ENCODE results near the gene TAOK2.

The TAOK2 gene

DNA sequence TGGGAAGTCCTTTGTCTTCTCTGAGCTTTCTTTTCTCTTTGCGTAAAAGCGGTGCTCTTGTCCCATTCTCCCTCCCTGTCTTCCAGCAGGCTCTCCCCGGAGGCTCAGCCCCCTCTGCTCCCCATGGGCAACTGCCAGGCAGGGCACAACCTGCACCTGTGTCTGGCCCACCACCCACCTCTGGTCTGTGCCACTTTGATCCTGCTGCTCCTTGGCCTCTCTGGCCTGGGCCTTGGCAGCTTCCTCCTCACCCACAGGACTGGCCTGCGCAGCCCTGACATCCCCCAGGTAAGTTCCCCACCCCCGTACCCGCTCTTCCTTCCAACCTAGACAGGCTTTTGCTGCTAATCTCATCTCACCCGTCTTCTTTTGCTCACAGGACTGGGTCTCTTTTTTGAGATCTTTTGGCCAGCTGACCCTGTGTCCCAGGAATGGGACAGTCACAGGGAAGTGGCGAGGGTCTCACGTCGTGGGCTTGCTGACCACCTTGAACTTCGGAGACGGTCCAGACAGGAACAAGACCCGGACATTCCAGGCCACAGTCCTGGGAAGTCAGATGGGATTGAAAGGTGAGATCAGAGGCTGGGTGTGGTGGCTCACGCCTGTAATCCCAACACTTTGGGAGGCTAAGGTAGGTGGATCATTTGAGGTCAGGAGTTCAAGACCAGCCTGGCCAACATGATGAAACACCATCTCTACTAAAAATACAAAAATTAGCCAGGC lies 10.5 kb upstream of the TAOK2 start:
- DNase-seq = no peak

DNA sequence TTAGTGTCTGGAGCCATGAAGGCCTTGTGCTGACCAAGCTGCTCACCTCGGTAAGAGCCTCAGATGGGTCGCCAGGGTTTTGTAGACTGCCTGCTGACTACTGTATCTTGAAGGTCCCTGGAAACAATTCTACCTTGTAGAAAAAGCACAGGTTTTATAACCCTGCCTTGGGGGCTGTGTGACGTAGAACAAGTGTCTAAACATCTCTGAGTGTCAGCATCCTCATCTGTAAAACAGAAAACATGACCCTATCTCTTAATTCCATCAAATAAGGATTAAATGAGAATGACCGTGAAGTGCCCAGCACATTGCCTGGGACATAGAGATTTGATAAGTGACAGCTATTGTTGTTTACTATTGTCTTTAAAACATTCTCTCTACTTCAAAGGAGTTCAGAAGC lies 5.5 kb upstream of the TAOK2 start:
- DNase-seq = no peak

DNA sequence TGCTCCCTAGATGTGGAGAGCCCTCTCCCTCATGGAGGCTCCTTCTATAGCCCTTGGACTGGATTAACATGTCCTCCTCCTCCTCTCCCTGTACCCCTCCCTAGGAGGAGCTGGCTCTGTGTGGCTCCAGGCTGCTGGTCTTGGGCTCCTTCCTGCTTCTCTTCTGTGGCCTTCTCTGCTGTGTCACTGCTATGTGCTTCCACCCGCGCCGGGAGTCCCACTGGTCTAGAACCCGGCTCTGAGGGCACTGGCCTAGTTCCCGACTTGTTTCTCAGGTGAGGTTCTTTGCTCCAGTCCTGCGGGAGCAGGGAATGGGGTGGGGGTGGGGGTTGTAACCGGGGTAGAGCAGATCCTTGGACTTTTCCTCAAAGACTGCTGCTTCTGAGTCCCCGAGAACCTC lies 2.4 kb upstream of the TAOK2 start:
- no peak for DNase-seq

DNA sequence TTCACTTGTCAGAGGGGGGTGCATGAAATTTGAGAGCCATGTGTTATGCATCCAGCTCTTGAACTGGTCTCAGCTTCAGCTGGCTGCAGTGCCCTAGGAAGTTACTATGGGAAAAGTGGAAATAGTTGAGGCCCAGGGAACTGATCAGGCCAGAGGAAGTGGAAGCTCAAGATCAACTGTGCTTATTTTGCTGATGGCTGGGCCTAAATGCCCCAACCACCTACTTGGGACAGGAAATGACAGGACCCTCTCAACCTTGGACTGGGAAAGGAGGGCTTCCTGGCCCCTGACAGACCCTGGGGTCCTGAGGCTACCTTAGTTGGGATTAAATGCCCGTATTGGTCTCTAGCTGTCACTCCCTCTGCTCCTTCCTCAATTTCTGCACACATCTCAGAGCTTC lies 1.2 kb upstream of the TAOK2 start:
- no peak for DNase-seq

DNA sequence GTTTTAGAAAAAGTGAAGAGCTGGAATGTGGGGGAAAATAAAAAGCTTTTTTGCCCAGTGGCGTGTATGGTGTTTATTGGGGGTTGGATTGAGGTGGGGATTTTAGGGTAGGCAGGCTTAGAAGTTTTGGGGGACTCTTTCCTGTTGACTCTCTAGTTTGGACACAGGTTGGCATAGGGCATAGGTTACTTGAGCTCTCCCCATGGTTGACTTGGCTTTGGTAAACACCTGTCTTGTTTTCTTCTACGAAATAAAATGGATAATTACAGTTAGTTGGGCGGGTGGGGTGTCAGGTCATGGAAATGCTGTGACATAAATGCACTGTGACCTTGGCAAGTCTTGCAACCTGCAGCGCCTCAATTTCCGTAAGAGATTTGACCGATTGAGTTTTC lies 680 bp upstream of the TAOK2 start:
- no peak for DNase-seq

DNA sequence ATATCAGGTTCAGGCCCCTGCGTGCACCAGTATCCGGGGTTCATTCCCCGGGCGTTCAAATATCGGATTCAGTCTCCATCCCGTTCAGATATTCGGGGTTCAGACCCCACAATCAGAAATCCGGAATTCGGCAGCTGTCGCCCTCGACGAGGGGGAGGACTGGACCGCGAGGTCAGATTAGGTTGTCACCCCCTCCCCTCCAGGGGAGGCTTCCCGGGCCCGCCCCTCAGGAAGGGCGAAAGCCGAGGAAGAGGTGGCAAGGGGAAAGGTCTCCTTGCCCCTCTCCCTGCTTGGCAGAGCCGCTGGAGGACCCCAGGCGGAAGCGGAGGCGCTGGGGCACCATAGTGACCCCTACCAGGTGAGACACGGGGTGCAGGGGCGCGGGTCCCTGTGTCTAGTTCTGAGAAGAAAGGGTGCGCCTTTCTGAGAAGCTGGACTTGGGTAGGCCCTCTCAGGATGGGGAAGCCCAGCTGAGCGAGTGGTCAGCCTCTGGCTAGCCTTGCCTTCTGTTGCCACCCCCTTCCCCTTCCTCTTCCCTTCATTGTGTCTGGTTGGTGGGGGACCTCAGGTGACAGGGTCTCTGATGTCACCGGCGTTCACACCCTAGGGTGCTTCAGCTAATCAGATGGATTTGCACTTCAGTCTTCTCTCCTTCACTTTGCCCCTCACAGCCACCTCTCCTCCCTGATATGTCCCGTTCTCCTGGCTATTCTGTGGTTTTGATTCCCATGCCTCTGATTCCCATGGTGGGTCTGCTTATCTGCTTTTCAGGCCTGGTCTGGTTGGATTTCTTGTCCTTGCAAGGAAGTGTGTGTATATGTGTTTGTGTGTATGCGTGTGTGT lies 844 bp downstream of the TAOK2 start:
- no peak for DNase-seq

DNA sequence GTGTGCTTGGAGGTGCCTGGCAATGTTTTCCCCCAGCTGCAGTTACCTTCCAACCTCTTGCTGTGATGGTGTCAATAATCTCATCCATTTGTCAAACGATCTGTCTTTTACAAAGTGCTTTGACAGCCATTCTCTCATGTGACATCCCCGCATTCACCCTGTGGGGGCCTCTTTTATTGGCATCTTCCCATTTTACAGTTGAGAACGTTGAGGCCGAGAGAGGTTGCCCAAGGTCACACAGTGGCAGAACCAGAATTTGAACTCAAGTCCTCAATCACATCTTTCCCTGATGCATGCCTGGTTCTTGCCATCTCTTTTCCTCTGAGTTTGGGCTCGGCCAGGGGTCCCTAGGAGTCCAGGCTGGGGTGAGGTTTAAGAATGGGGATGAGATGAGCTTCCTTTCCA lies 1.5 kb downstream of the TAOK2 start:
- DNase-seq = no peak

DNA sequence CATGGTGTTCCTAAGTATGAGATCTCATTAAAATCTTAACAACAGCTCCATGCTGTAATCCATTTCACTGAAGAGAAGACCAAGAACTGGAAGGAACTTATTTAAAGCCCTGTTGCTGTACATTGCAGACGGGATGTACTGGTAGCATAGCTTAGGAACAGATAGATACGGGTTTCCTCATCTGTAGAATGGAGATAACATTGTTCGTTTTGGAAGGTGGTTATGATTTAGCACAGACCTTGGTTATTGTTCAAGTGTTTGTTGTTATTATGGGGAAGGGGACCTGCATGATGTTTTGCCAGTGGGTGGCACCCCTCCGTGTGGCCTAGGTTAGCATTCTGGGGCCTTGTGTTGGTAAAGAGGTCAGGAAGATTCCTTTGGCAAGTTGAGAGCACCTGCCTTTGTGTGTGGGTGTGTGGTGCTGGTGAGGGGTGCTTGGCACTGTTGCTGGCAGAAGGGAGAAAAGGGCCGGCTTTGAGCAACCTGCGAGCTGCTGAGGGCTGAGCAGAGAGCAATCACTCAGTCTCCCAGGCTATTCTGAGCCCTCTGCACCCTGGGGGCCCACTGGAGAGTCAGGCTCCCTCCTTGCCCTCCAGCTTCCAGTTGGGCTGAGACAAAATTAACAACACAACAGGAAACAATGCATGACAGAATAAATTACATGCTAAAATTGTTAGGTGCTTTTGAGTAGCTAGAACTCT lies 2.3 kb downstream of the TAOK2 start:
- DNase-seq = no peak

DNA sequence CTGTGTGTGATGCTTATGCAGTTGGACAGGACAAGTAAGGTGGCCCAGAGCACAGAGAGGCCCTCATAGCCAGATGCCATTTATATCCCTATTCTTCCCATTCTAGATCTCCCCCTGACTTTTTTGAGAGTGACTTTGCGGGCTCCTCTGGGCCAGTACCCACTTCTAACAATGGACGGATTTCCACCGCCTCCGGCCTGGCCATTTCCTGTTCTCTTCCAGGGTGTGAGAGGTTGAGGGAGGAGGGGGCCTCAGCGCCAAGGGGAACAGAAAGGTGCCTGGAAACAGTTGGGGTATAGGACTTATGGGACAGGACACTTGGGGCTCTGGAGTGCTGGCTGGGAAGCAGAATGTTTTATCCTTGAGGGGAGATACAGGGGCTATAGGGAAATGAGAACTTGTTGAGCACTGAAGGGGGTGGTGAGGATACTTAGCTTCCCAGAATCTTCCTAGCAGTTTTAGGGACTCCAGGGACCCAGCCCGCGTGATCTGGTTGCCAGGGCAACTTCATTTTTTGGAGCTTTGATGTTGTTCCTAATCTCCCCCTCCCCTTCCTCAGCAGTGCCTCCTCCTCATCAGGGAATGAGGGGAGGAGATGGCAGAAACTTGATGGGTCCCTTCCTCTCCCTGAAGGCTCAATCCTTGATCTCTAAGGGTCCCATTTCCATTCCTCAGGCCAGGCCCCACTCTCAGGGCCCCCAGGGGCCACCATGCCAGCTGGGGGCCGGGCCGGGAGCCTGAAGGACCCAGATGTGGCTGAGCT lies 3.6 kb downstream of the TAOK2 start:
- no peak for DNase-seq

DNA sequence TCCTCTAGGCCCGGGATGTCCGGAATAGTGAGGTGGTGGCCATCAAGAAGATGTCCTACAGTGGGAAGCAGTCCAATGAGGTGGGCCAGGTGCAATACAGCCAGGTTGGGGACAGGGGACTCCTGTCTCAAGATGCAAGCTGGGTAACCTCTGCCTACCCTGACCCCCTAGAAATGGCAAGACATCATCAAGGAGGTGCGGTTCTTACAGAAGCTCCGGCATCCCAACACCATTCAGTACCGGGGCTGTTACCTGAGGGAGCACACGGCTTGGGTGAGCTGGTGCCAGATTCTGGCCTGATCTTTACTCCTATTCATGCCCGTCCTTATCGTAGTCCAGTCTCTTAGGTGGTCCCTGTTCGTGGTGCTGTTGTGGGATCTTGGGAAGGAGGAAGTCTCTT lies 4.4 kb downstream of the TAOK2 start:
- no peak for DNase-seq

DNA sequence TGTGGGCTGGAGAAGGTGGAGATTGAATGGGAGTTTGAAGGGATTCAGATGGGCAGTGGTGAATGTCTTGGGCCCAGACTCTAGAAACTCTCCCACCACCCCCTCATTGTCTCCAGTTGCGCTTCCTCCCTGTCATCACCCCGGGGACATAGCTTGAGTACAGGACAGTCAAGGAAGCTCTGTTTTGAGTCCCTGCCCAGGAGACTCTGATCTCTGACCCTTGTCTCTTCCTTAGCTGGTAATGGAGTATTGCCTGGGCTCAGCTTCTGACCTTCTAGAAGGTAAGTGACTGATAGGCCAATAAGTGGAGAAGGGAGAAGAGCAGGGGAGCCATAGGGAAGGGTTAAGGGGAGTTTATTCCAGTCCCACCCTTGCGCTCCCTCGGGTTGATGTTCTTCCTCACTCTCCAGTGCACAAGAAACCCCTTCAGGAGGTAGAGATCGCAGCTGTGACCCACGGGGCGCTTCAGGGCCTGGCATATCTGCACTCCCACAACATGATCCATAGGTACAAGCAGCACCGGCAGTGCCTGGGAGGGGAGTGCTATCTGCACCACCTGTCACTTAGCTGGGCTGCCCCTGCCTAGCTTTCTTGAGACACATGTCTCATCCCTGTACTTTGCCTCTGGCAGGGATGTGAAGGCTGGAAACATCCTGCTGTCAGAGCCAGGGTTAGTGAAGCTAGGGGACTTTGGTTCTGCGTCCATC lies 5.0 kb downstream of the TAOK2 start:
- no peak for DNase-seq

DNA sequence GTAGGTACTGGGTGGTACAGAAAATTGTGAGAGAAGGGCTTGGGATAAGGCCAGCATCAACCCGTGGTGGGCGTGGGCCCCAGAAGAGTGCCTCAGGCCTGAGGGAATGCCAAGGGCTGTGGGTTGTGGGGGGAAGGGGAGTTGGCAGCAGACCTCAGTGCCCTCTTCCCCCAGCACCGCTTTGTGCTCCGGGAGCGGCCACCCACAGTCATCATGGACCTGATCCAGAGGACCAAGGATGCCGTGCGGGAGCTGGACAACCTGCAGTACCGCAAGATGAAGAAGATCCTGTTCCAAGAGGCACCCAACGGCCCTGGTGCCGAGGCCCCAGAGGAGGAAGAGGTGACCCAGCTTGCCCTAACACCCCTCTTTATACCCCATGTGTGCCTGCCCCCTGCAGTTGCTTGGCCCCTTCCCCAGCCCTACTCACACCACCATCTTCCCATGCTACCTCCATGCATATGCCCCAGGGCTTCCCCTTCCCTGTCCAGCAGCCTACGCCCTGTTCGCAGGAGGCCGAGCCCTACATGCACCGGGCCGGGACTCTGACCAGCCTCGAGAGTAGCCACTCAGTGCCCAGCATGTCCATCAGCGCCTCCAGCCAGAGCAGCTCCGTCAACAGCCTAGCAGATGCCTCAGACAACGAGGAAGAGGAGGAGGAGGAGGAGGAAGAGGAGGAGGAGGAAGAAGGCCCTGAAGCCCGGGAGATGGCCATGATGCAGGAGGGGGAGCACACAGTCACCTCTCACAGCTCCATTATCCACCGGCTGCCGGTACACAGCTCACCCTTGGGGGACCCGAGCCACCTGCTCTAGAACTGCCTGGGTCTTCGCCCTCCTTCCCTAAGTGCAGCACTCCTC lies 9.1 kb downstream of the TAOK2 start:
- DNase-seq = no peak

DNA sequence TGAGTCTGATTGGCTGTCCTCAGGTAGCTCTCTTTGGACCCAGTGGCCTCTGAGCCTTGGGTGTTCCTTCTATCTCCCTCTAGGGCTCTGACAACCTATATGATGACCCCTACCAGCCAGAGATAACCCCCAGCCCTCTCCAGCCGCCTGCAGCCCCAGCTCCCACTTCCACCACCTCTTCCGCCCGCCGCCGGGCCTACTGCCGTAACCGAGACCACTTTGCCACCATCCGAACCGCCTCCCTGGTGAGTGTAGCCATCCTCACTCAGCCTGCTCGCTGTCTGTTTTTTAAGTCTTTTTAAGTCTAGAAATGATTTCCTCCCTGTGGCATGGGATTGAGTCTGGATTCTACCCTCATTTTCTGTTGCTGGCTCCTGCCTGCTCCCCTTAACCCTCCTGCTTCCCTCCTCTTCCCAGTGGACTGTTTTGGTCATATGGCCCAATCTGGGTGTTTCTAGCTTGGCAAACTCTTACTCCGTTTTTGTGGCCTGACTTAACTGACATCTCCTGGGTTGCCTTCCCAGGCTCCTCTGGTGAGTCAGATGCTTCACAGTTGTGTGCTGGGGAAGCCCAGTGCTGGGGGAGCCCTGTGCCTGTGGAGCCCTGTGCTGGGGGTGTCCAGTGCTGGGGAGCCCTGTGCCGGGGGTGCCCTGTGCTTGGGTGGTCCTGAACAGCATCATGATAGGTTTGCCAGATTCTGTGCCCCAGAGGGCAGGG lies 9.9 kb downstream of the TAOK2 start:
- DNase-seq = no peak

DNA sequence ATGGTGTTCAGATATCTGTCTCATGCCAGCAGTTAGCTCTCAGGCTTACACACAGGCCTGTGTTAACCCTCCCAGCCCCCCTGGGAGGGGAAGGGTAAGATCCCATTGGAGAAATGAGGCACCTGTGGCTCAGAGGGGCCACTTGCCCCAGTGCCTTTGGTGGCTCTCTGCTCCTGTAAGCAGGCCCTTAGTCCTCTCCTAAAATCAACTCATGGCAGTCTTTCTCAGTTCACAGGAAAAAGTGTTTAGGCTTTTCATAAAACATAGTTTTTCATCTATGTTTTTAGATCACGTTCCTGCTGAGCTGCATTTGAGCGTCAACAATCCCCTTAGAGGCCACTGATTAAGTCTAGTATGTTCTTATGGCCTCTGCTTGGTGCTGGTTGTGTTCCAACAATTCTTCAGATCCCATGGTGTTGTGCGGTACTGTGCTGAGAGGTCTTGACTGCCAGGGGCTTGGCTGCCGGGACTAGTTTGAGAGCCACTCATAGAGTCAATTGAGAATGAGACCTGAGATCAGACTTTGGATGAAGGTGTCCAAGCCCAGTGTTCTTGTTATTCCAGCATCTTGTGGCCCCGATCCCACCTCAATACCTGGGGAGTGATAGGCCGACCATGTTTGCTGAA lies 10.6 kb downstream of the TAOK2 start:
- DNase-seq = no peak

DNA sequence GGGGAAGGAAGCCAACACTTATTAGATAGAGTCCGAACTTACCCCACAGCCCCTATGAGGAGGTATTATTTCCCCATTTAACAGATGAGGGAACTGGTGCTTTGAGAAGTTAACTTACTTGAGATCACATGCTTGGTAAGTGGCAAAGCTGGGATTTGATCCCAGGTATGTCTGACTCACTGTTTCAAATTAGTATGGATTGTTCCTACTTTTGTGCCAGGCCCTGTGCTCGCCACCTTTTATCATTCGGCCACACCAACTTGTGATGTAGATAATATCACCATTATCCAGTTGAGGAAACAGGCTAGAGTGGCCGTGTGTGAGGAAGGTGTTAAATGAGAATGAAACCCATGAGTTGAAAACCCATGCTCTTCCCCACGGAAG lies 11.1 kb downstream of the TAOK2 start:
- no peak for DNase-seq

DNA sequence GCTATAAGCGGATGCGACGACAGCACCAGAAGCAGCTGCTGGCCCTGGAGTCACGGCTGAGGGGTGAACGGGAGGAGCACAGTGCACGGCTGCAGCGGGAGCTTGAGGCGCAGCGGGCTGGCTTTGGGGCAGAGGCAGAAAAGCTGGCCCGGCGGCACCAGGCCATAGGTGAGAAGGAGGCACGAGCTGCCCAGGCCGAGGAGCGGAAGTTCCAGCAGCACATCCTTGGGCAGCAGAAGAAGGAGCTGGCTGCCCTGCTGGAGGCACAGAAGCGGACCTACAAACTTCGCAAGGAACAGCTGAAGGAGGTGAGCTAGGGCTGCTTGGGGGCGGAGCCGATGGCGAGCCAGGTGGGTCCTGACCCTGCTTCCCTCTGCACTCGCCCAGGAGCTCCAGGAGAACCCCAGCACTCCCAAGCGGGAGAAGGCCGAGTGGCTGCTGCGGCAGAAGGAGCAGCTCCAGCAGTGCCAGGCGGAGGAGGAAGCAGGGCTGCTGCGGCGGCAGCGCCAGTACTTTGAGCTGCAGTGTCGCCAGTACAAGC lies 11.7 kb downstream of the TAOK2 start:
- no peak for DNase-seq

DNA sequence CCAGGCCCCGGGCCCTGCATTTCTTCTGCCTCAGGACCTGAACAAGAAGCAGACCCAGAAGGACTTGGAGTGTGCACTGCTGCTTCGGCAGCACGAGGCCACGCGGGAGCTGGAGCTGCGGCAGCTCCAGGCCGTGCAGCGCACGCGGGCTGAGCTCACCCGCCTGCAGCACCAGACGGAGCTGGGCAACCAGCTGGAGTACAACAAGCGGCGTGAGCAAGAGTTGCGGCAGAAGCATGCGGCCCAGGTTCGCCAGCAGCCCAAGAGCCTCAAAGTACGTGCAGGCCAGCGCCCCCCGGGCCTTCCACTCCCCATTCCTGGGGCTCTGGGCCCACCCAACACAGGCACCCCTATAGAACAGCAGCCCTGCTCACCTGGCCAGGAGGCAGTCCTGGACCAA lies 12.6 kb downstream of the TAOK2 start:
- no peak for DNase-seq

DNA sequence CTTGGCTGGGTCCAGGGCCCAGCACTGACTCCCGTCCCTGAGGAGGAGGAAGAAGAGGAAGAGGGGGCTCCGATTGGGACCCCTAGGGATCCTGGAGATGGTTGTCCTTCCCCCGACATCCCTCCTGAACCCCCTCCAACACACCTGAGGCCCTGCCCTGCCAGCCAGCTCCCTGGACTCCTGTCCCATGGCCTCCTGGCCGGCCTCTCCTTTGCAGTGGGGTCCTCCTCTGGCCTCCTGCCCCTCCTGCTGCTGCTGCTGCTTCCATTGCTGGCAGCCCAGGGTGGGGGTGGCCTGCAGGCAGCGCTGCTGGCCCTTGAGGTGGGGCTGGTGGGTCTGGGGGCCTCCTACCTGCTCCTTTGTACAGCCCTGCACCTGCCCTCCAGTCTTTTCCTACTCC lies 13.3 kb downstream of the TAOK2 start:
- DNase-seq = no peak

DNA sequence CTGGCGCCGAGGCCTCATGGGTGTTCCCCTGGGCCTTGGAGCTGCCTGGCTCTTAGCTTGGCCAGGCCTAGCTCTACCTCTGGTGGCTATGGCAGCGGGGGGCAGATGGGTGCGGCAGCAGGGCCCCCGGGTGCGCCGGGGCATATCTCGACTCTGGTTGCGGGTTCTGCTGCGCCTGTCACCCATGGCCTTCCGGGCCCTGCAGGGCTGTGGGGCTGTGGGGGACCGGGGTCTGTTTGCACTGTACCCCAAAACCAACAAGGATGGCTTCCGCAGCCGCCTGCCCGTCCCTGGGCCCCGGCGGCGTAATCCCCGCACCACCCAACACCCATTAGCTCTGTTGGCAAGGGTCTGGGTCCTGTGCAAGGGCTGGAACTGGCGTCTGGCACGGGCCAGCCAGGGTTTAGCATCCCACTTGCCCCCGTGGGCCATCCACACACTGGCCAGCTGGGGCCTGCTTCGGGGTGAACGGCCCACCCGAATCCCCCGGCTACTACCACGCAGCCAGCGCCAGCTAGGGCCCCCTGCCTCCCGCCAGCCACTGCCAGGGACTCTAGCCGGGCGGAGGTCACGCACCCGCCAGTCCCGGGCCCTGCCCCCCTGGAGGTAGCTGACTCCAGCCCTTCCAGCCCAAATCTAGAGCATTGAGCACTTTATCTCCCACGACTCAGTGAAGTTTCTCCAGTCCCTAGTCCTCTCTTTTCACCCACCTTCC lies 13.9 kb downstream of the TAOK2 start:
- DNase-seq = no peak
